Stimulated activated CD8-positive, alpha-beta memory T cell treated with anti-CD3 and anti-CD28 coated beads, Interleukin-12 subunit alpha, Interleukin-12 subunit beta, amount 100 ng/mL, for 1 hour (primary cell): ENCODE results near the gene FARSB.

Experiments used
- DNase-seq: peaks from one replicate; pipeline ENCODE4 v3.0.0-alpha.2; 2020; ENCODE audit warnings: low read depth

Gene FARSB

GRCh38 chr2:222548992-222549391, 106.9 kb downstream of the FARSB start:
- DNase-seq, result no peak

GRCh38 chr2:222547083-222547482, 108.8 kb downstream of the FARSB start:
- DNase-seq, result no peak

GRCh38 chr2:222545823-222546795, 109.8 kb downstream of the FARSB start:
- no peak for DNase-seq

GRCh38 chr2:222544661-222545060, 111.2 kb downstream of the FARSB start:
- no peak for DNase-seq

GRCh38 chr2:222538535-222538934, 117.4 kb downstream of the FARSB start:
- no peak for DNase-seq

GRCh38 chr2:222535477-222535876, 120.4 kb downstream of the FARSB start:
- no peak for DNase-seq

GRCh38 chr2:222532315-222532714, 123.6 kb downstream of the FARSB start:
- DNase-seq, result no peak

GRCh38 chr2:222526480-222527277, 129.2 kb downstream of the FARSB start:
- no peak for DNase-seq

- DNase-seq, result no peak
These were observed 130.1 kb downstream of the FARSB start for GRCh38 chr2:222525811-222526210.

- no peak for DNase-seq
These were observed 131.9 kb downstream of the FARSB start for GRCh38 chr2:222523783-222524544.

- no peak for DNase-seq
These were observed 133.8 kb downstream of the FARSB start for GRCh38 chr2:222522082-222522481.

- DNase-seq, result no peak
These were observed 134.8 kb downstream of the FARSB start for GRCh38 chr2:222521099-222521498.
